KOPT-K1 (cell line): Measurements from ENCODE around the gene ANKLE1.

Experiments
- H3K27ac ChIP-seq: fragments of 200-600 bp; sonication (generic); 2 replicates; pipeline ENCODE4 v1.5.1; 2016; ENCODE audit warnings: antibody characterized with exemption, mild to moderate bottlenecking, low read depth, low read length; ENCODE audit not compliant: poor library complexity, severe bottlenecking
- H3K36me3 ChIP-seq: fragments of 200-600 bp; sonication (generic); 2 replicates; pipeline ENCODE4 v1.5.1; 2017; ENCODE audit warnings: antibody characterized with exemption, mild to moderate bottlenecking, low read length, moderate library complexity; ENCODE audit not compliant: insufficient read depth
- H3K9me3 ChIP-seq: fragments of 200-600 bp; sonication (generic); 2 replicates; pipeline ENCODE4 v1.5.1; 2017; ENCODE audit warnings: antibody characterized with exemption, low read length, mild to moderate bottlenecking; ENCODE audit not compliant: insufficient read depth, poor library complexity, severe bottlenecking

The ANKLE1 gene

DNA sequence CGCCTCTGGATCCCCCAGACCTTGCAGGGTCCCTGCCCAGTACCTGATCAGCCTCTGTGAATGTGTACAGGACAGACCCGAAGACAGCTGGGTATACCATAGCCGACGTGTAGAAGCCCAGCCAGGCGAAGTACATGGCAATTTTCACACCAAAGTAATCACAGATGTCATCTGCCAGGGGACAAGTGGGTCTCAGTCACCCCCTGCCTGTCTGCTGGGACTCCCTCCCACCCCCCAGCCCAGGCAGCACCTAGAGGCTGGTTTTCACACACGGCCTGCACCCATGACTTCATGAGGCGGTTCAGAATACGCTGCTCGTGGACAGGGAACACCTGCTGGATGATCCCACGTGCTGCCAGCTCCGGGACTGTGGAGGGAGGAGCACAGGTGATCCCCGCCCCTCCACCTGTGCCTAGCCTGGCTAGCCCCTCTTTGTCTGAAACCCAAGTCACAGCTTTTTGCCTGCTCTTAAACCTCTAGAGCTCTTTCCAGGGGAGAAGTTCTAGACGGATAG is 49.4 kb downstream of the ANKLE1 start:
- Histone ChIP-seq H3K36me3 (no peaks in the 10 kb centered on the region), H3K9me3 (no peaks in the 10 kb centered on the region), H3K27ac (no peak overlapping the region)

- Histone ChIP-seq H3K36me3 (no peaks in the 10 kb centered on the region), H3K9me3 (no peaks in the 10 kb centered on the region), H3K27ac (no peak overlapping the region)
Observed at GRCh38 chr19:17332360-17332676, 50.6 kb downstream of the ANKLE1 start.

- Histone ChIP-seq H3K9me3 (no peaks in the 10 kb centered on the region), H3K27ac (no peak overlapping the region), H3K36me3 (no peaks in the 10 kb centered on the region)
Observed at GRCh38 chr19:17332677-17333581, 51.2 kb downstream of the ANKLE1 start.

GRCh38 chr19:17333611-17334413 is 52.1 kb downstream of the ANKLE1 start:
- no peaks in the 10 kb centered on the region for H3K9me3 ChIP-seq
- H3K27ac ChIP-seq, result peak overlapping the region; percentile 55
- 0 out of 2 replicates have a peak, but pooled peaks cover 2% of the 10 kb centered on the region for H3K36me3 ChIP-seq

- Histone ChIP-seq H3K36me3 (0 out of 2 replicates have a peak, but pooled peaks cover 4% of the 10 kb centered on the region), H3K27ac (peak within 1 kb of the TSS; percentile 55), H3K9me3 (no peaks in the 10 kb centered on the region)
Observed at GRCh38 chr19:17334414-17335409, 53.0 kb downstream of the ANKLE1 start, which contains the start of gene ANO8. TSS of gene ANO8 (minus strand) at chr19:17334855. CDS start at chr19:17334670, 185 bp downstream.

DNA sequence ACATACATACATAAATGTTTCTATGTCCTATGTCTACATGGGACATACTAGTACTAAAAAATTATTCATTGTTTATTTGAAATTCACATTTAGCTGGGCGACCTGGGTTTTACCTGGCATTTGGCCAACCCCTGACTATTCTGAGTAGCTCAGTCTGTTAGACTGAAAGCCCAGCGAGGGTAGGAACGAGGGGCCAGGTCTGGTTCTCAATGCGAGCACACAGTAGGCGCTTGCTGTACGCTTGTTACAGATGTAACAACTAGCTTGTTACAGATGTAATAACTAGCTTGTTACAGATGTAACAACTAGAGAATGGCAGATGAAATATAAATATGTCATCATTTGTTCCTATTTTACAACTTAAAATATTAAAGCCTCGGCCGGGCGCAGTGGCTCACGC is 53.9 kb downstream of the ANKLE1 start:
- H3K9me3 ChIP-seq, result no peaks in the 10 kb centered on the region
- H3K27ac ChIP-seq, result no peak overlapping the region
- H3K36me3 ChIP-seq, result 0 out of 2 replicates have a peak, but pooled peaks cover 4% of the 10 kb centered on the region
